HepG2 (cell line): ENCODE results near the gene PRSS8. TPM values are rescaled to one million over a fixed set of nuclear protein-coding genes. Genes with fewer than 3 reads are reported as not detected.

Experiments used
- ATAC-seq: fragments of 200-7000 bp; cut with Tn5 transposase; 3 replicates; pipeline ENCODE4 v1.9.1; 2020; ENCODE audit warnings: mild to moderate bottlenecking, moderate library complexity
- BruUV-seq: library from RNA; stranded (reverse); fragments of 400-500 nt; replicated peaks from 2 replicates; lab custom pipeline; 2021; lab: Mats Ljungman, UMichigan
- CTCF ChIA-PET: fragments of 300-600 bp; formaldehyde crosslinking; extraction: SDS; loops from one replicate; lab custom pipeline; 2021; ENCODE audit warnings: low total read pairs, inconsistent platforms, low intra/inter-chr PET ratio; lab: Yijun Ruan, JAX
- POLR2A ChIA-PET: fragments of 350-600 bp; sonication (Branson Sonifier 250); formaldehyde crosslinking; loops from one replicate; lab custom pipeline; 2020; ENCODE audit warnings: antibody characterized with exemption, inconsistent platforms; lab: Yijun Ruan, JAX
- DNase-seq: peaks from one replicate; pipeline ENCODE4 v3.0.0-alpha.2; 2015; ENCODE audit warnings: low spot score
- FAIRE-seq: peaks from 3 replicates; lab custom pipeline; 2011; peaks lifted over from hg19 to GRCh38; lab: Jason Lieb, UNC
- H2AFZ ChIP-seq: one replicate; pipeline ENCODE4 v1.6.1; 2011; ENCODE audit warnings: low read length, inconsistent platforms
- H3K27ac ChIP-seq: fragments of 300-600 bp; 3 replicates; pipeline ENCODE4 v1.8.0; 2011; ENCODE audit warnings: mixed run types, mild to moderate bottlenecking, mixed read lengths, low read length, inconsistent platforms; ENCODE audit not compliant: insufficient read depth; ENCODE audit errors: extremely low read length
- H3K27me3 ChIP-seq, 2 experiments: fragments of 200-600 bp in 1 of 2; 2 replicates in 1 of 2; 3 replicates in 1 of 2; pipeline versions ENCODE4 v1.6.0 to v1.8.0; 2011; ENCODE audit warnings: low read length in 2 of 2, mild to moderate bottlenecking in 2 of 2, moderate library complexity in 2 of 2, inconsistent platforms in 1 of 2; ENCODE audit not compliant: insufficient read depth in 2 of 2, control insufficient read depth in 1 of 2
- H3K36me3 ChIP-seq, 2 experiments: fragments of 200-600 bp in 1 of 2; replicated peaks in 1 of 2; 2 replicates in 1 of 2; 3 replicates in 1 of 2; pipeline versions ENCODE4 v1.5.1 to v1.8.0; 2011; ENCODE audit warnings: low read length in 2 of 2, inconsistent platforms in 1 of 2; ENCODE audit not compliant: insufficient read depth in 2 of 2, control insufficient read depth in 1 of 2
- H3K4me1 ChIP-seq: 2 replicates; pipeline ENCODE4 v1.5.1; 2012; ENCODE audit warnings: low read length, inconsistent platforms; ENCODE audit not compliant: insufficient read depth
- H3K4me2 ChIP-seq: 2 replicates; pipeline ENCODE4 v1.6.0; 2011; ENCODE audit warnings: low read depth, low read length, inconsistent platforms
- H3K4me3 ChIP-seq, 3 experiments: fragments of 200-600 bp in 1 of 3; sonication (generic), shearing (Covaris generic) in 1 of 3; replicated peaks in 1 of 3; 2 replicates each; pipeline ENCODE4 v1.5.1; 2011 to 2016; ENCODE audit warnings: low read length in 3 of 3, inconsistent platforms in 2 of 3, low read depth in 2 of 3, mild to moderate bottlenecking in 2 of 3, control low read depth in 1 of 3, mixed read lengths in 1 of 3; ENCODE audit not compliant: insufficient read depth in 1 of 3
- H3K79me2 ChIP-seq: one replicate; pipeline ENCODE4 v1.6.1; 2011; ENCODE audit warnings: low read length, inconsistent platforms; ENCODE audit not compliant: insufficient read depth
- H3K9ac ChIP-seq: 2 replicates; pipeline ENCODE4 v1.6.0; 2011; ENCODE audit warnings: mild to moderate bottlenecking, low read depth, low read length, inconsistent platforms; ENCODE audit not compliant: insufficient read depth
- H3K9me3 ChIP-seq: 2 replicates; pipeline ENCODE4 v1.5.1; 2012; ENCODE audit warnings: mild to moderate bottlenecking, low read length
- H4K20me1 ChIP-seq: 2 replicates; pipeline ENCODE4 v1.6.0; 2011; ENCODE audit warnings: inconsistent platforms, mild to moderate bottlenecking, low read length, moderate library complexity; ENCODE audit not compliant: insufficient read depth
- ARID3A ChIP-seq: IDR thresholded peaks from 2 replicates; pipeline ENCODE4 v1.6.1; 2012; ENCODE audit warnings: low read depth, low read length, improper control_type of control experiment
- ARID4A ChIP-seq: sonication (generic); formaldehyde crosslinking; IDR thresholded peaks from 2 replicates; pipeline ENCODE4 v1.5.0; 2020; ENCODE audit warnings: mild to moderate bottlenecking, missing genetic modification reagents, borderline replicate concordance
- ATF7 ChIP-seq, 2 experiments: fragments of 450-650 bp in 1 of 2; sonication (generic) in 1 of 2; formaldehyde crosslinking in 1 of 2; IDR thresholded peaks; 2 replicates each; pipeline versions ENCODE4 v1.4.0 to v1.6.1; 2016 to 2020; ENCODE audit warnings: antibody characterized with exemption in 1 of 2, mild to moderate bottlenecking in 1 of 2, missing genetic modification reagents in 1 of 2
- BRF2 ChIP-seq: sonication (generic); formaldehyde crosslinking; IDR thresholded peaks from 2 replicates; pipeline ENCODE4 v1.8.1; 2022; ENCODE audit warnings: mild to moderate bottlenecking, missing genetic modification reagents
- CREB1 ChIP-seq, 2 experiments: fragments of 450-650 bp in 1 of 2; IDR thresholded peaks; 2 replicates each; pipeline ENCODE4 v1.6.1; 2016 to 2017; ENCODE audit warnings: control low read depth in 1 of 2, mild to moderate bottlenecking in 1 of 2, missing compliant biosample characterization in 1 of 2, missing genetic modification characterization in 1 of 2
- HBP1 ChIP-seq: IDR thresholded peaks from 2 replicates; pipeline ENCODE4 v1.6.1; 2016; ENCODE audit warnings: low read depth, control low read depth
- HNRNPH1 ChIP-seq: fragments of 200-400 bp; formaldehyde crosslinking; optimal IDR thresholded peaks from 2 replicates; pipeline ENCODE3; 2017; ENCODE audit warnings: mild to moderate bottlenecking, low read depth, low read length
- JARID2 ChIP-seq: sonication (generic); formaldehyde crosslinking; IDR thresholded peaks from 2 replicates; pipeline ENCODE4 v1.8.1; 2023; ENCODE audit warnings: missing genetic modification reagents, inconsistent platforms; ENCODE audit not compliant: insufficient replicate concordance
- MZF1 ChIP-seq: sonication (generic); formaldehyde crosslinking; IDR thresholded peaks from 2 replicates; pipeline ENCODE4 v1.8.1; 2023; ENCODE audit warnings: mild to moderate bottlenecking, missing genetic modification reagents, borderline replicate concordance
- SRY ChIP-seq: sonication (generic); formaldehyde crosslinking; IDR thresholded peaks from 2 replicates; pipeline ENCODE4 v1.8.0; 2022; ENCODE audit warnings: mild to moderate bottlenecking, missing genetic modification reagents
- TCF7L2 ChIP-seq: IDR thresholded peaks from 2 replicates; pipeline ENCODE4 v1.6.1; 2011; ENCODE audit warnings: mild to moderate bottlenecking, low read depth, low read length, moderate library complexity
- YY1 ChIP-seq: IDR thresholded peaks from 2 replicates; pipeline ENCODE4 v1.6.1; 2011; ENCODE audit warnings: low read length, low read depth, moderate library complexity, mild to moderate bottlenecking; ENCODE audit not compliant: insufficient read depth, insufficient replicate concordance
- ZNF530 ChIP-seq: sonication (generic); formaldehyde crosslinking; IDR thresholded peaks from 2 replicates; pipeline ENCODE4 v1.5.0; 2020; ENCODE audit warnings: low read depth, mild to moderate bottlenecking, missing genetic modification reagents
- WGBS: methylation state at CpG from one replicate; pipeline ENCODE4 v1.1.6; 2017; ENCODE audit warnings: low lambda C conversion rate; 5-methylcytosine and 5-hydroxymethylcytosine counted together
- in situ Hi-C: cut with HindIII; loops from 2 replicates; pipeline ENCODE4 v1.10.0; 2017; ENCODE audit warnings: low pct_unique_long_range_greater_than_20kb; ENCODE audit not compliant: extremely low pct_ligation_motif_present
- intact Hi-C: fragments of 100-400 bp; cut with micrococcal nuclease; formaldehyde crosslinking; loops from one replicate; pipeline ENCODE4 v1.10.0; 2022; ENCODE audit not compliant: unreplicated experiment
- polyA plus RNA-seq, 8 experiments: library from polyadenylated mRNA; depleted of rRNA in 3 of 8; stranded (reverse) in 7 of 8; unstranded in 1 of 8; fragments of >200 nt; fragmentation: Illumina TruSeq in 4 of 8; extraction: Trizol in 4 of 8; gene quantifications; 2 replicates each; pipeline versions ENCODE4 v1.2.1 to v1.2.3, GENCODE V29; 2011 to 2016; ENCODE audit warnings: low read depth in 4 of 8, missing spikeins in 1 of 8, mixed read lengths in 1 of 8; ENCODE audit not compliant: insufficient read depth in 1 of 8
- total RNA-seq, 5 experiments: library from RNA; depleted of rRNA; stranded (reverse); fragments of >200 nt; fragmentation: Illumina TruSeq; extraction: Trizol; gene quantifications; 2 replicates each; pipeline ENCODE4 v1.2.3, GENCODE V29; 2016; ENCODE audit warnings: low read depth in 1 of 5

The PRSS8 gene
- total and polyA plus RNA-seq, 2 of the 13 experiments (the other 11 are each of a cell fraction or from before 2014, with no cell fraction given): 2.6 to 7.2 TPM

- TF ChIP-seq ARID4A: no peak
- TF ChIP-seq HNRNPH1: no peak
- TF ChIP-seq ZNF530 (CRISPR knock-in tag): no peak
- TF ChIP-seq SRY (CRISPR knock-in tag): no peak
- TF ChIP-seq MZF1 (CRISPR knock-in tag): no peak
These were observed 4.6 kb downstream of the PRSS8 start (continued) for GRCh38 chr16:31130899-31131298.

- peaks cover 19% of the 10 kb centered on the region for H3K4me1 ChIP-seq
- intact Hi-C loops (no loop called here), in situ Hi-C loops (no loop called here)
- no TSS peak for BruUV-seq
- FAIRE-seq (no peak), ATAC-seq (no peak), DNase-seq (no peak)
- H3K36me3 ChIP-seq: peaks cover 17 to 18% of the 10 kb centered on the region in 2 experiments; a peak in 4 of 5 replicates
- WGBS: 93% methylated on average over 4 of the region's 10 CpGs
- no peak overlapping the region for H3K27ac ChIP-seq
- no peak overlapping the region for H2AFZ ChIP-seq
- no peaks in the 10 kb centered on the region for H3K9me3 ChIP-seq
- ChIA-PET POLR2A (interaction anchor here (1.1 to 4.2 kb wide), 3 partner anchors 9 to 13 kb away, joined by 3 to 17 read pairs (median 5); partner anchors contain the start of gene KAT8), CTCF (no interaction called here)
- H3K27me3 ChIP-seq: no peaks in the 10 kb centered on the region; a peak in 1 of 5 replicates
- no peaks in the 10 kb centered on the region for H4K20me1 ChIP-seq
- no peak overlapping the region for H3K4me3 ChIP-seq
- H3K79me2 ChIP-seq: no peaks in the 10 kb centered on the region
- H3K9ac ChIP-seq: no peak overlapping the region
- H3K4me2 ChIP-seq: no peak overlapping the region
- no peak for TF ChIP-seq YY1
- no peak for TF ChIP-seq JARID2
- TF ChIP-seq ARID3A: no peak
- TF ChIP-seq TCF7L2: no peak
- no peak for TF ChIP-seq HBP1 (CRISPR knock-in tag)
- no peak for TF ChIP-seq BRF2 (CRISPR knock-in tag)
- TF ChIP-seq ATF7 (IDR thresholded peaks at IDR 0.05): peak; percentile 81
- TF ChIP-seq ATF7 (CRISPR knock-in tag; IDR thresholded peaks at IDR 0.05): no peak
- no peak for TF ChIP-seq SRY (CRISPR knock-in tag)
- peak; percentile 72 for TF ChIP-seq CREB1 (IDR thresholded peaks at IDR 0.05)
- no peak for TF ChIP-seq CREB1 (CRISPR knock-in tag; IDR thresholded peaks at IDR 0.05)
These were observed 5.1 kb downstream of the PRSS8 start for GRCh38 chr16:31130336-31130891.
